ENCODE measurements around the gene M1AP. TPM values are rescaled to one million over a fixed set of nuclear protein-coding genes. Genes with fewer than 3 reads are reported as not detected.

The M1AP gene
- total and polyA plus RNA-seq, 2 of the 4 experiments (the other 2 are of a cell fraction) = 0.03 TPM; not detected in 1

DNA sequence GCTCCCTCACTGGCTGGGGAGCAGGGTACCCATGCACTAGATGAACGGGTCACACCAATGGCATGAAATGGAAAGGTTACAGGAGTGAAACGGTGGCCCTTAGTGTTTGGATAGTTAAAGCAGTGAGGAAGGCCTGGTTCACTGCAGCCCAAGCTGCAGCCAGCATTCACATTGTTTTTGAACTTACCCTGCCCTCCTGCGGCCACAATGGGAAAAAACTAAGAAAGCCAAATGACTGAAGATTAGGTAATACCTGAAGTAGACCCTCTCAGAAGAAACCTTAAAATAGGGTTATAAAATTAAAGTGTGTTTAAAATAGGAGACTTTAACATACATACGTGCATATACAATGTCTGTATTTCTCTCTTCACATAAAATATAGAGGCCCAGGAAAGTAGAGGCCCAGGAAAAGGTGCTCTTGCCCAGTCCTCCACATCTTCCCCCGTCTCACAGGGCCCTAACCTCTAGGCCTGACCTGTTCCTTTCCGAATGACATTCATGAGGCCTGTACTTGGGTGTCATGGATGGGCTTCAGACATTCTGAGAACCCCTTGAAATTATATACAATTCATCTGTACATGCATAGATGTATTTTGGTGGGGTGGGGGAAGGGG lies 60.4 kb downstream of the M1AP start:
- dilution Hi-C loops (cut with HindIII; ENCODE audit: low sequenced_read_pairs, unreplicated experiment) = no loop called here
- no peak overlapping the region; the same call in 2 of the 3 replicates for H2BK15ac ChIP-seq (ENCODE audit: low read depth, low read length)
- no peak overlapping the region for H3K4me3 ChIP-seq (ENCODE audit: insufficient read depth, low read depth, low read length)
- peaks cover 10% of the 10 kb centered on the region for H3K4me1 ChIP-seq (ENCODE audit: control insufficient read depth, insufficient read depth, low read length)
- H3K79me1 ChIP-seq (ENCODE audit: low read depth in 1 of 2, low read length in 2 of 2) = no peaks in the 10 kb centered on the region
- BruUV-seq (replicated peaks) = no TSS peak
- no peak overlapping the region for H2AK9ac ChIP-seq (replicated peaks; ENCODE audit: low read depth, low read length, poor library complexity)
- peak overlapping the region; percentile 35; the same call in 1 of the 2 replicates for H2BK20ac ChIP-seq (ENCODE audit: low read depth, low read length)
- peak overlapping the region; percentile 85 for H2AFZ ChIP-seq (replicated peaks; ENCODE audit: low read length, poor library complexity)
- no peaks in the 10 kb centered on the region for H3K9me3 ChIP-seq (ENCODE audit: control insufficient read depth, insufficient read depth, low read length)
- H3K27ac ChIP-seq (ENCODE audit: insufficient read depth, low read length) = no peak overlapping the region
- no peaks in the 10 kb centered on the region for H4K20me1 ChIP-seq (ENCODE audit: insufficient read depth, low read length)
- TF ChIP-seq FOS (IDR thresholded peaks at IDR 0.05; ENCODE audit: low read depth, low read length) (no peak), MXI1 (IDR thresholded peaks at IDR 0.05; ENCODE audit: borderline replicate concordance, low read depth, low read length) (no peak), POLR2A (IDR thresholded peaks at IDR 0.05; ENCODE audit: low read depth, low read length) (peak; percentile 47; the same call in 1 of the 2 replicates), MAFK (IDR thresholded peaks at IDR 0.05; ENCODE audit: low read depth, low read length) (no peak), SMC3 (IDR thresholded peaks at IDR 0.05; ENCODE audit: low read depth, low read length) (peak; percentile 84), CHD1 (IDR thresholded peaks at IDR 0.05; ENCODE audit: low read depth, low read length) (no peak), CEBPB (IDR thresholded peaks at IDR 0.05; ENCODE audit: low read depth, low read length) (peak; percentile 58; the same call in 1 of the 2 replicates), NFE2L2 (IDR thresholded peaks at IDR 0.05; ENCODE audit: low read depth, low read length) (no peak), RAD21 (IDR thresholded peaks at IDR 0.05; ENCODE audit: low read length) (peak; percentile 90)
- TF ChIP-seq, protein P1, sequence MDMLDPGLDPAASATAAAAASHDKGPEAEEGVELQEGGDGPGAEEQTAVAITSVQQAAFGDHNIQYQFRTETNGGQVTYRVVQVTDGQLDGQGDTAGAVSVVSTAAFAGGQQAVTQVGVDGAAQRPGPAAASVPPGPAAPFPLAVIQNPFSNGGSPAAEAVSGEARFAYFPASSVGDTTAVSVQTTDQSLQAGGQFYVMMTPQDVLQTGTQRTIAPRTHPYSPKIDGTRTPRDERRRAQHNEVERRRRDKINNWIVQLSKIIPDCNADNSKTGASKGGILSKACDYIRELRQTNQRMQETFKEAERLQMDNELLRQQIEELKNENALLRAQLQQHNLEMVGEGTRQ (IDR thresholded peaks at IDR 0.05; ENCODE audit: low read depth, low read length) = no peak
- TF ChIP-seq, protein P2, sequence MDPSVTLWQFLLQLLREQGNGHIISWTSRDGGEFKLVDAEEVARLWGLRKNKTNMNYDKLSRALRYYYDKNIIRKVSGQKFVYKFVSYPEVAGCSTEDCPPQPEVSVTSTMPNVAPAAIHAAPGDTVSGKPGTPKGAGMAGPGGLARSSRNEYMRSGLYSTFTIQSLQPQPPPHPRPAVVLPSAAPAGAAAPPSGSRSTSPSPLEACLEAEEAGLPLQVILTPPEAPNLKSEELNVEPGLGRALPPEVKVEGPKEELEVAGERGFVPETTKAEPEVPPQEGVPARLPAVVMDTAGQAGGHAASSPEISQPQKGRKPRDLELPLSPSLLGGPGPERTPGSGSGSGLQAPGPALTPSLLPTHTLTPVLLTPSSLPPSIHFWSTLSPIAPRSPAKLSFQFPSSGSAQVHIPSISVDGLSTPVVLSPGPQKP (IDR thresholded peaks at IDR 0.05; ENCODE audit: borderline replicate concordance, low read depth, low read length) = no peak
- TF ChIP-seq, protein P3, sequence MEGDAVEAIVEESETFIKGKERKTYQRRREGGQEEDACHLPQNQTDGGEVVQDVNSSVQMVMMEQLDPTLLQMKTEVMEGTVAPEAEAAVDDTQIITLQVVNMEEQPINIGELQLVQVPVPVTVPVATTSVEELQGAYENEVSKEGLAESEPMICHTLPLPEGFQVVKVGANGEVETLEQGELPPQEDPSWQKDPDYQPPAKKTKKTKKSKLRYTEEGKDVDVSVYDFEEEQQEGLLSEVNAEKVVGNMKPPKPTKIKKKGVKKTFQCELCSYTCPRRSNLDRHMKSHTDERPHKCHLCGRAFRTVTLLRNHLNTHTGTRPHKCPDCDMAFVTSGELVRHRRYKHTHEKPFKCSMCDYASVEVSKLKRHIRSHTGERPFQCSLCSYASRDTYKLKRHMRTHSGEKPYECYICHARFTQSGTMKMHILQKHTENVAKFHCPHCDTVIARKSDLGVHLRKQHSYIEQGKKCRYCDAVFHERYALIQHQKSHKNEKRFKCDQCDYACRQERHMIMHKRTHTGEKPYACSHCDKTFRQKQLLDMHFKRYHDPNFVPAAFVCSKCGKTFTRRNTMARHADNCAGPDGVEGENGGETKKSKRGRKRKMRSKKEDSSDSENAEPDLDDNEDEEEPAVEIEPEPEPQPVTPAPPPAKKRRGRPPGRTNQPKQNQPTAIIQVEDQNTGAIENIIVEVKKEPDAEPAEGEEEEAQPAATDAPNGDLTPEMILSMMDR (conservative IDR thresholded peaks at IDR 0.05; ENCODE audit: low read depth, low read length) = peak; percentile 88
- no peak overlapping the region for H3K14ac ChIP-seq (replicated peaks; ENCODE audit: low read depth, low read length)
- H4K91ac ChIP-seq (ENCODE audit: insufficient read depth, low read depth, low read length) = peak overlapping the region; percentile 54; the same call in 1 of the 2 replicates
- peaks cover 10% of the 10 kb centered on the region for H3K27me3 ChIP-seq (ENCODE audit: control insufficient read depth, insufficient read depth, low read length)
- no peak overlapping the region for H3K23ac ChIP-seq (ENCODE audit: low read depth, low read length)
- DNase-seq = peak; percentile 74
- peak; percentile 88 for ATAC-seq (ENCODE audit: low read depth)
- intact Hi-C loops (cut with micrococcal nuclease) = loop anchor here (1.0 to 2.0 kb wide), 4 partner anchors 33 to 289 kb away; partner anchors contain the start of genes AUP1, DOK1, HTRA2 and TTC31
- H3K9ac ChIP-seq (ENCODE audit: low read depth, low read length) = 0 out of 2 replicates have a peak overlapping the region, but pooled peaks have one; percentile 16
- H3K4ac ChIP-seq (ENCODE audit: low read depth, low read length) = no peak overlapping the region
- in situ Hi-C loops (cut with MboI; ENCODE audit: low sequenced_read_pairs) = no loop called here
- no peak overlapping the region for H2AK5ac ChIP-seq (ENCODE audit: low read depth, low read length)
- 0 out of 2 replicates have a peak overlapping the region, but pooled peaks have one; percentile 42 for H2BK120ac ChIP-seq (ENCODE audit: low read depth, low read length)
- ChIA-PET POLR2A (ENCODE audit: unreplicated experiment) (no interaction called here), CTCF (interaction anchor here (0.7 to 3.4 kb wide), 5 partner anchors 56 to 105 kb away, joined by 3 to 17 read pairs (median 3); partner anchors contain the start of genes CCDC142, LBX2 and TTC31)
- no peak overlapping the region for H2BK5ac ChIP-seq (ENCODE audit: low read depth, low read length, poor library complexity, severe bottlenecking)
- H3K18ac ChIP-seq (ENCODE audit: low read depth, low read length) = no peak overlapping the region
- H3K4me2 ChIP-seq (ENCODE audit: low read depth, low read length) = no peak overlapping the region
- no peaks in the 10 kb centered on the region for H3K36me3 ChIP-seq (ENCODE audit: control insufficient read depth, insufficient read depth, low read length)
- WGBS, 2 experiments (ENCODE audit: extremely low coverage in 2 of 2, insufficient read length in 1 of 2) = no CpG with 5 or more reads among the region's 6 CpGs
- peak overlapping the region; percentile 73; the same call in 1 of the 2 replicates for H4K5ac ChIP-seq (ENCODE audit: low read depth, low read length)
- peaks cover 7% of the 10 kb centered on the region for H3K9me1 ChIP-seq (ENCODE audit: insufficient read depth, low read length)
- peak overlapping the region in 1 of 2 experiments; percentile 90; a peak in 2 of 4 replicates for H4K8ac ChIP-seq (ENCODE audit: low read depth in 2 of 2, low read length in 2 of 2)
- H3K56ac ChIP-seq (ENCODE audit: extremely low read depth, insufficient read depth, low read length) = no peak overlapping the region
